HG02973 (cell line): ENCODE measurements around the gene CCDC82.

Experiments
- ATAC-seq: cut with Tn5 transposase; IDR thresholded peaks from one replicate; pipeline ENCODE4 v1.9.1; 2021; ENCODE audit warnings: moderate library complexity; ENCODE audit not compliant: unreplicated experiment

The CCDC82 gene

GRCh38 chr11:96309016-96309642, 80.6 kb downstream of the CCDC82 start:
- no peak for ATAC-seq

DNA sequence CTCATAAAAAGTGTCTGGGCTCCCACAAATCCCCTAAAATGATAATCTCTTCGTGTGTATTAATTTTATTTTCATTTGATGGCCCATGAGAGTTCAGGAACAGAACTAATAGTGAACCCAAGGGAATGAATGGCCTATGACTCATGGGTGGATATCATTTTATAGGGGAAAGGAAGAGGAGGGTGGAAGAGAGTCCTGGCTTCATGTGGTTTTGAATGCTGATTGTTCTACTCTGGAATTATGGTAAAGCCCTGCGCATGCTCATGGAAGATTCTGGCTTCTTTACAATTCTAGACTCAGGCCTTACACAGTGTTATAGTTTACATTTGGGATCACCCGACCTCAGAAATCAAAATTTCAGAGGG, 82.0 kb downstream of the CCDC82 start:
- no peak for ATAC-seq

DNA sequence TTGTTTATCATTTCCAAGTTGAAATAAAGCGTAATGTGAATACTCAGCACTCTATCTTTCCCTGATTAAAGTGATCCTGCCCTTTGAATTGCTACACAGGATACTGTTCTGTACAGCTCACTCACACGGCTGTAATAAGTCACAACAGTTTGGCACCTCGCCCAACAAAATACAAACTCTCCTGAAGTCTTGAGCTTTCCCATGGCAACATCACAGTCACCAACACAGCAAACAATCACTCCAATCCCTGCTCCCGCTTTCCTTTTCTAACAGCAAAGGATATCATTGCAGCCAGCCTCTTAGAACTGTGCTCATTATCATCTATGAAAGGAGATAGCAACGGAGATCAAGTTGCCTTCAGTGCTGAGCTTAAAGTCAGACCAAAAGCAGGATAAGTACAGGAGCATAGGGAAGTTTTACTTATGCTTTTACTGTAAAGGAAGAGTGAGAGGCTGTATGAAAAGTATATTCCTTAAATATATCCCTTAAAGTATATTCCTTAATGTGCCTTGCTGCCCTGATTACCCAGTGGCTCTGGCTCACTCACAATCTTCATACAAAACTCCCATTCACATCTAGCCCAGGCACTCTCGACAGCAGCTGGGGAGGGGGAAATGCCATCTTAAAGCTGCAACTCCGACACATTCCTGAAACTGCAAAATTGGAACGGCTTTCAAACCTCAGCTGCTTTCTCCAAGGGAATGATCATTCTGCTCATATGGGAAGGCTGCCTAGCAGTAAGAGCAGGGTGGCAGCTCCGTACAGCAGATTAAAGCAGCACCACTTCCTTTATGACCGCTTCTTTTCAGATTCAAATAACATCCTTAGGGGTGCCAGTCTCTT, 82.6 kb downstream of the CCDC82 start:
- no peak for ATAC-seq

DNA sequence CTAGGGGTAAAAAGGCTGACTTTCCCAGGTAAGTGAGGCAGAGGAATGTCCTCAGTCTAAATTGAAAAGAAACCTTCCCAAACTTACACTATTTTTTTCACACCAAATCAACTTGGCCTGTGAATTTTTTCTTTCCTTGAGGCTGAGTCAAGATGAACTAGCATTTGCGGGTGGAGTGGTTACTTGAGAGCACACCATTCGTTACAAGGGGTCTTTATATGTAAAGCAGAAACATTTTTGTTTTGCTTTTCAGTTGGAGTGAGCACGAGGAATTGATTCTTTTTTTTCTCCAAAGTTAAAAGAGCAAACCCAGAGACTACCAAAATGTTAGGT, 83.1 kb downstream of the CCDC82 start:
- ATAC-seq: no peak

DNA sequence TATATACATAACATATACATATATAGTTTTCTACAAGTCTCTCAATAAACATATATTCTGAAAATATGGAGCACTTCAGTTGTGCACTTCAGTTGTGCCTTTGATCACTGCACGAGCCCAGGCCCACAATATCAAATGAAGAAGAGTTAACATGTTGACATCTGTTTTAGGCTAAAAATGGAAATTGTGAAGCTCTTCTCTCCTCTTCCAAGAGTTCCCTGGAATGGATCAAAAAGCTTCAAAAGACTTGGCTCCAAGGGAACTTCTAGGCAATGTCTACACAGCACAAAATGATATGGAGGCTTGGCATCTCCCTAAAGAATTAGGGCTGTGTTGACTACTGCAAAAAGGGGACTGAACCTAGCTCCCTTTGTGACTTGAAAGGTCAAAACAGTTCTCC, 83.6 kb downstream of the CCDC82 start:
- ATAC-seq: no peak

DNA sequence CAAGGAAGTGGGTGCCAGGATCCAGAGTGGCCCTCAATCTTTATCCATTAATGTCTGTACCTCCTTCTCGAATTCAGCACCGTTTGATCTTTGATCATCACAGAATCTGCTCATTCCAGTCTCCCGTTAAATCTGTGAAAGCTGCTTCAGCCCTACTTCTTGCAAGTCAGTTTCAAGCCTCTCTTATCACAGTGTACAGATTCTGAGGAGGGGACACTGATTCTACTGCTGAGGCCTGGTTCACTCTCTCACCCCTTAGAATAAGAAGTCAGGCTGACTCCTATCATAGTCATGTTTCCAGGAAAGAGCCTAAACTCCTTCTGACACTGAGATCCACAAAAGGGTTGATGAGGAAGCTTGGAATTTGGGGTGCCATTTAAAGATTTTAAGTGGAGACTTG, 85.7 kb downstream of the CCDC82 start:
- no peak for ATAC-seq

- no peak for ATAC-seq
These were observed 86.6 kb downstream of the CCDC82 start for GRCh38 chr11:96303064-96303463.
